Gastroesophageal sphincter (tissue), 4 donors: ENCODE results near the gene BTBD9. TPM values are rescaled to one million over a fixed set of nuclear protein-coding genes. Genes with fewer than 3 reads are reported as not detected.

Experiments
- ATAC-seq: fragments of 150-250 bp; one replicate; pipeline ENCODE4 v1.9.1; 2016; ENCODE audit warnings: mild to moderate bottlenecking, moderate library complexity
- H3K27ac ChIP-seq, 4 donors: fragments of 200-600 bp; sonication (generic) in 3 of 4; 1 replicate in 3 of 4; 2 replicates in 1 of 4; pipeline ENCODE4 v1.5.1; 2016 to 2019
- H3K27me3 ChIP-seq: fragments of 200-600 bp; sonication (generic); one replicate; pipeline ENCODE4 v1.5.1; 2019
- H3K36me3 ChIP-seq, 2 donors: fragments of 200-600 bp; sonication (generic); one replicate each; pipeline ENCODE4 v1.5.1; 2019; ENCODE audit warnings: control low read depth in 1 of 2
- H3K4me1 ChIP-seq, 3 donors: fragments of 200-600 bp; sonication (generic); 1 replicate in 2 of 3; 2 replicates in 1 of 3; pipeline ENCODE4 v1.5.1; 2016 to 2019; ENCODE audit warnings: control low read depth in 2 of 3
- H3K4me3 ChIP-seq, 2 donors: fragments of 200-600 bp; sonication (generic); one replicate each; pipeline ENCODE4 v1.5.1; 2019; ENCODE audit warnings: mild to moderate bottlenecking in 1 of 2, moderate library complexity in 1 of 2
- H3K9me3 ChIP-seq, 3 donors: fragments of 200-600 bp; sonication (generic); one replicate each; pipeline ENCODE4 v1.5.1; 2017 to 2019; ENCODE audit warnings: control low read depth in 2 of 3
- EP300 ChIP-seq: sonication (generic); formaldehyde crosslinking; IDR thresholded peaks from one replicate; pipeline ENCODE4 v1.6.1; 2017; ENCODE audit warnings: antibody characterized with exemption, mild to moderate bottlenecking
- POLR2A ChIP-seq, 2 donors: fragments of 450-650 bp; IDR thresholded peaks; one replicate each; pipeline ENCODE4 v1.6.1; 2017; ENCODE audit warnings: antibody characterized with exemption in 2 of 2, mild to moderate bottlenecking in 2 of 2, moderate library complexity in 1 of 2
- POLR2AphosphoS5 ChIP-seq: sonication (generic); formaldehyde crosslinking; IDR thresholded peaks from one replicate; pipeline ENCODE4 v1.6.1; 2017; ENCODE audit warnings: antibody characterized with exemption
- WGBS, 2 donors: methylation state at CpG; one replicate each; pipeline ENCODE4 v1.1.5; 2018; ENCODE audit warnings: low coverage in 1 of 2; 5-methylcytosine and 5-hydroxymethylcytosine counted together
- total RNA-seq, 4 donors: library from RNA; depleted of rRNA; stranded (reverse); fragments of >200 nt; gene quantifications; one replicate each; pipeline ENCODE4 v1.1.0, GENCODE V29; 2016
- TF ChIP-seq, protein P1 (sequence below), 4 experiments: fragments of 200-600 bp in 2 of 4; fragments of 450-650 bp in 2 of 4; sonication (generic) in 1 of 4; IDR thresholded peaks; one replicate each; pipeline ENCODE4 v1.5.1; 2017 to 2019; ENCODE audit warnings: antibody characterized with exemption in 4 of 4, mild to moderate bottlenecking in 2 of 4, moderate library complexity in 2 of 4

Gene BTBD9
- total RNA-seq, 4 donors from 2014 or later: 11.3 to 18.9 (median 13.8) TPM

- Histone ChIP-seq H3K4me1 (no peaks in the 10 kb centered on the region), H3K36me3 (peaks cover 0 to 27% of the 10 kb centered on the region in 2 donors), H3K9me3 (no peaks in the 10 kb centered on the region), H3K27ac (no peak overlapping the region), H3K4me3 (no peak overlapping the region), H3K27me3 (no peaks in the 10 kb centered on the region)
- ATAC-seq: no peak
- 85 to 91% methylated on average over 2 of the region's 2 CpGs for WGBS, 2 donors
- TF ChIP-seq EP300 (no peak), POLR2AphosphoS5 (no peak), POLR2A (IDR thresholded peaks at IDR 0.05) (no peak)
- TF ChIP-seq, protein P1, sequence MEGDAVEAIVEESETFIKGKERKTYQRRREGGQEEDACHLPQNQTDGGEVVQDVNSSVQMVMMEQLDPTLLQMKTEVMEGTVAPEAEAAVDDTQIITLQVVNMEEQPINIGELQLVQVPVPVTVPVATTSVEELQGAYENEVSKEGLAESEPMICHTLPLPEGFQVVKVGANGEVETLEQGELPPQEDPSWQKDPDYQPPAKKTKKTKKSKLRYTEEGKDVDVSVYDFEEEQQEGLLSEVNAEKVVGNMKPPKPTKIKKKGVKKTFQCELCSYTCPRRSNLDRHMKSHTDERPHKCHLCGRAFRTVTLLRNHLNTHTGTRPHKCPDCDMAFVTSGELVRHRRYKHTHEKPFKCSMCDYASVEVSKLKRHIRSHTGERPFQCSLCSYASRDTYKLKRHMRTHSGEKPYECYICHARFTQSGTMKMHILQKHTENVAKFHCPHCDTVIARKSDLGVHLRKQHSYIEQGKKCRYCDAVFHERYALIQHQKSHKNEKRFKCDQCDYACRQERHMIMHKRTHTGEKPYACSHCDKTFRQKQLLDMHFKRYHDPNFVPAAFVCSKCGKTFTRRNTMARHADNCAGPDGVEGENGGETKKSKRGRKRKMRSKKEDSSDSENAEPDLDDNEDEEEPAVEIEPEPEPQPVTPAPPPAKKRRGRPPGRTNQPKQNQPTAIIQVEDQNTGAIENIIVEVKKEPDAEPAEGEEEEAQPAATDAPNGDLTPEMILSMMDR (IDR thresholded peaks at IDR 0.05): no peak
Measured at GRCh38 chr6:38584731-38585130, 55.0 kb downstream of the BTBD9 start.

GRCh38 chr6:38583523-38583922 lies 56.2 kb downstream of the BTBD9 start:
- Histone ChIP-seq H3K36me3 (peaks cover 0 to 34% of the 10 kb centered on the region in 2 donors), H3K27me3 (no peaks in the 10 kb centered on the region), H3K9me3 (no peaks in the 10 kb centered on the region), H3K4me1 (no peaks in the 10 kb centered on the region), H3K27ac (no peak overlapping the region), H3K4me3 (no peak overlapping the region)
- ATAC-seq: no peak
- WGBS, 2 donors: 67 to 87% methylated on average over 1 of the region's 1 CpG
- no peak for TF ChIP-seq POLR2AphosphoS5
- TF ChIP-seq, protein P1 (IDR thresholded peaks at IDR 0.05): no peak
- TF ChIP-seq EP300: no peak
- no peak for TF ChIP-seq POLR2A (IDR thresholded peaks at IDR 0.05)

- peaks cover 0 to 44% of the 10 kb centered on the region in 2 donors for H3K36me3 ChIP-seq
- no peaks in the 10 kb centered on the region for H3K4me1 ChIP-seq
- no peak overlapping the region for H3K4me3 ChIP-seq
- TF ChIP-seq EP300 (no peak), POLR2A (IDR thresholded peaks at IDR 0.05) (no peak), POLR2AphosphoS5 (no peak)
- TF ChIP-seq, protein P1 (IDR thresholded peaks at IDR 0.05): no peak
- WGBS, 2 donors: 90 to 96% methylated on average over 6 of the region's 6 CpGs
- no peak overlapping the region for H3K27ac ChIP-seq
- ATAC-seq: no peak
- no peaks in the 10 kb centered on the region for H3K9me3 ChIP-seq
- H3K27me3 ChIP-seq: no peaks in the 10 kb centered on the region
Measured at GRCh38 chr6:38580030-38580429, 59.7 kb downstream of the BTBD9 start.

DNA sequence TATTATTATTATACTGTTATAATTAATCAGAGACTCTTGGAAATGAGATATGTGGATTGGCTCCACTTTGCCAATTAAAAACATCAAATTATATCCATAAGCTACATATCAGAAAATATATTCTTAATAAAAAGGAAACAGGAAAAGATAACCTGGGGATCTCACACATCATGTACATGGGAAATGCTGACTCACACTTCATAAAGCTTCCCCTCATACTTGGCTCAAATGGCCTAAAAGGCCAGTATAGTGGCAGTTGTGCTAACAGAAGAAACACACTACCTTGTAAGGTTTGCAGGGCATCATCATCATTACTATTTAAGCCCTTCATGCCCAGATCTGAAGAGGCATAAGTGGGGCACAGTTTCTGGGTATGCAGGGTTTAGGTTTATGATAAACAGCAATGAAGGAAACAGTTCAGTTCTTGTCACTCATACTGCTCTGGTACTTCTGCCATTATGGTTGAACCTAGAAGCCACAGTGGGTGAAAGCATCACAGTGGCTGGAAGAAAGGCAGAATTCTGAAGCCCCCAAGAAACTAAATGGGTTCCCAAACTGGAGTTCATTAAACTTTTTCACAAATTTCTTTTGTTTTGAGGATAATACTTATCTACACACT lies 60.6 kb downstream of the BTBD9 start:
- no peaks in the 10 kb centered on the region for H3K27me3 ChIP-seq
- ATAC-seq: no peak
- H3K4me3 ChIP-seq: no peak overlapping the region
- H3K4me1 ChIP-seq: no peaks in the 10 kb centered on the region
- peaks cover 0 to 41% of the 10 kb centered on the region in 2 donors for H3K36me3 ChIP-seq
- TF ChIP-seq, protein P1 (IDR thresholded peaks at IDR 0.05): no peak
- no peak for TF ChIP-seq POLR2AphosphoS5
- TF ChIP-seq EP300: no peak
- TF ChIP-seq POLR2A (IDR thresholded peaks at IDR 0.05): no peak
- H3K27ac ChIP-seq: no peak overlapping the region
- no peaks in the 10 kb centered on the region for H3K9me3 ChIP-seq

DNA sequence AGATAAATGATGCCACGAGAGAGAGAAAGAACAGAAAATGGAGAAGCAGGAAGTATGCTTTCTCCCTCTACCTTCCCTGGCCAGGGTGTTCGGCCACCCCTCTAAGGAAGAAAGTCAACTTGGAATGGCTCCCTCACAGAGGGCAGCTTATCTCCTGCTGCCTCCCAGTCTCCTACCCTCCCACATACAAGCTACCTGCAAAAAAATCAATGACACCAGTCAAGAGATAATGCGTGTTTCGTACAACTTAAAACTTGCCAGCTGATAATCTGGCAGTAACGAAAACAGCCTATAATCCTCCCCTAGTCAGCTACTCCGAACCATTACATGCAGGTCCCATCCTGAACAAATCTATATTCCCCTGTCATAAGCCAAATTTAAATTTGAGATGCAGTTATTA lies 61.7 kb downstream of the BTBD9 start:
- no peak for ATAC-seq
- H3K27ac ChIP-seq: no peak overlapping the region
- no peaks in the 10 kb centered on the region for H3K27me3 ChIP-seq
- peaks cover 0 to 38% of the 10 kb centered on the region in 2 donors for H3K36me3 ChIP-seq
- no peaks in the 10 kb centered on the region for H3K4me1 ChIP-seq
- no peaks in the 10 kb centered on the region for H3K9me3 ChIP-seq
- H3K4me3 ChIP-seq: no peak overlapping the region
- TF ChIP-seq, protein P1 (IDR thresholded peaks at IDR 0.05): no peak
- TF ChIP-seq EP300 (no peak), POLR2AphosphoS5 (no peak)
- 85 to 87% methylated on average over 6 of the region's 6 CpGs for WGBS, 2 donors
